Calu3 (cell line): ENCODE data around the gene ADCK2. TPM values are rescaled to one million over a fixed set of nuclear protein-coding genes. Genes with fewer than 3 reads are reported as not detected.
A peak's percentile ranks its signal among the peaks of the same experiment; 100 is the strongest.
"Not testable (repeated sequence)": the region's sequence is repeated elsewhere in the genome, so short reads cannot be mapped to it uniquely, and the experiment has no call there.

ENCODE experiments used
- BruUV-seq: library from RNA; stranded (reverse); fragments of 400-500 nt; replicated peaks from 2 replicates; lab custom pipeline; 2021; lab: Mats Ljungman, UMichigan
- CTCF ChIA-PET: fragments of 300-600 bp; sonication (Branson Sonifier 250); formaldehyde crosslinking; loops from one replicate; lab custom pipeline; 2022; ENCODE audit warnings: antibody characterized with exemption; lab: Charles Lee
- DNase-seq: peaks from one replicate; pipeline ENCODE4 v3.0.0; 2022
- H3K27ac Mint-ChIP-seq: one replicate; pipeline ENCODE4 v1.8.0; 2022; ENCODE audit warnings: mixed read lengths; ENCODE audit not compliant: unreplicated experiment
- H3K27me3 Mint-ChIP-seq: one replicate; pipeline ENCODE4 v1.8.0; 2022; ENCODE audit warnings: mixed read lengths; ENCODE audit not compliant: unreplicated experiment
- H3K36me3 Mint-ChIP-seq: one replicate; pipeline ENCODE4 v1.8.0; 2022; ENCODE audit warnings: mild to moderate bottlenecking, moderate library complexity, mixed read lengths; ENCODE audit not compliant: insufficient read depth, unreplicated experiment
- H3K4me1 Mint-ChIP-seq: one replicate; pipeline ENCODE4 v1.8.0; 2022; ENCODE audit warnings: mild to moderate bottlenecking, low read depth, mixed read lengths; ENCODE audit not compliant: unreplicated experiment
- H3K4me3 Mint-ChIP-seq: one replicate; pipeline ENCODE4 v1.8.0; 2022; ENCODE audit warnings: mild to moderate bottlenecking, low read depth, moderate library complexity, mixed read lengths; ENCODE audit not compliant: unreplicated experiment
- H3K9me3 Mint-ChIP-seq: one replicate; pipeline ENCODE4 v1.8.0; 2022; ENCODE audit warnings: low read depth, mixed read lengths; ENCODE audit not compliant: unreplicated experiment
- CTCF ChIP-seq: fragments of 200-600 bp; IDR thresholded peaks from one replicate; pipeline ENCODE4 v1.8.0; 2022; ENCODE audit warnings: antibody characterized with exemption; ENCODE audit not compliant: unreplicated experiment
- intact Hi-C: fragments of 100-400 bp; cut with micrococcal nuclease; formaldehyde crosslinking; loops from one replicate; pipeline ENCODE4 v1.10.0; 2022; ENCODE audit not compliant: unreplicated experiment
- total RNA-seq: library from RNA; stranded (reverse); gene quantifications from 2 replicates; pipeline ENCODE4 v1.2.3, GENCODE V29; 2022

Gene ADCK2
- total RNA-seq, 1 experiment from 2014 or later = 12.6 TPM

DNA sequence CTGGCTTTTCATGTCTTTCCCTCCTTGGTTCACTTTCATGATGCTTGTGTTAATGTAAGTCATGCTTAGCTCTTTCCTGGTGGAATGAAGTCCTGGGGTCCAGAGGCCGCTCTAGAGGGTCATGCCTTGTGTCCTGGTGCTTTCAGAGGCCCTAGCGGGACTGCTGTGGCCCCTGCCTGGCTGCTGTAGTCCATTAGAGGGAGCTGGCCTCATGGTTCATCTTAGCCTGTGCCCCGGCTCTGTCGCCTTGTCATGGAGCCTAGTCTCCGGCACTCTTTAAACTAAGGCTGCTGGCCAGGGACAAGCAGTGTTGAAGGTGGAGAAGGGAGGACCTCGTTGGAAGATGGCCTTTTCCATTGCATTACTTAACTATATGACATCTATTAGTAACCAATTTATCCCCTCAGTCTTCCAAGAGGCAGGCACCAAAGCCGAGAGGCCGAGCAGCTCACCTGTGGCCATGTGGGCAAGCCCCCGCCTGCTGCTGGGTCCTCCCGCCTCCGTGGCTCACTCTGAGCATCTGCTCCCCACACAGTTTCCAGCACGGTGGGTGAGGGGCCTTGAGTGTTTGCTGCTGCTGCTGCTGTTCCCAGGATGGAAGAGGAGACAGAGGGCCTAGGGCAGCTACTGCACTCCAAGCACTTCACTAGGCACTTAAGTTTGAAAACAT is 18.8 kb downstream of the ADCK2 start:
- CTCF ChIA-PET = no interaction called here
- H3K27me3 Mint-ChIP-seq = no peaks in the 10 kb centered on the region

DNA sequence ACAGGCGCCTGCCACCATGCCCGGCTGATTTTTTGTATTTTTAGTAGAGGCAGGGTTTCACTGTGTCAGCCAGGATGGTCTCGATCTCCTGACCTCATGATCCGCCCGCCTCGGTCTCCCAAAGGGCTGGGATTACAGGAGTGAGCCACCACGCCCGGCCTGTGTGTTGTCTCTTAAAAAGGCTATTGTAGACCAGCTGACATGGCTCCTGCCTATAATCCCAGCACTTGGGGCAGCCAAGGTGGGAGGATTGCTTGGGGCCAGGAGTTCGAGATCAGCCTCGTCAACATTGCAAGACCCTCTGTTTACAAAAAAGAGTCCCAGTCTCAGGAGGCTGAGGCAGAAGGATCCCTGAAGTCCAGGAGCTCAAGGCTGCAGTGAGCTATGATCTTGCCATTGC is 21.1 kb downstream of the ADCK2 start:
- H3K27me3 Mint-ChIP-seq, H3K27ac Mint-ChIP-seq, H3K4me3 Mint-ChIP-seq, CTCF ChIA-PET, BruUV-seq, H3K9me3 Mint-ChIP-seq, DNase-seq: not testable (repeated sequence)
- Mint-ChIP-seq H3K4me1 (peaks cover 14% of the 10 kb centered on the region), H3K36me3 (peaks cover 32% of the 10 kb centered on the region)
- intact Hi-C loops = loop anchor here (10.0 kb wide), 1 partner anchor 231 kb away; the partner anchor contains the start of gene BRAF

More for the DNA sequence above, 18.8 kb downstream of the ADCK2 start:
- H3K4me1 Mint-ChIP-seq = no peaks in the 10 kb centered on the region
- no TSS peak for BruUV-seq
- peaks cover 10% of the 10 kb centered on the region for H3K36me3 Mint-ChIP-seq
- no peaks in the 10 kb centered on the region for H3K9me3 Mint-ChIP-seq
- DNase-seq = no peak
- H3K27ac Mint-ChIP-seq = no peak overlapping the region
- no peak overlapping the region for H3K4me3 Mint-ChIP-seq
- intact Hi-C loops = loop anchor here (10.0 kb wide), 1 partner anchor 233 kb away; the partner anchor contains the start of gene BRAF
- no peak for TF ChIP-seq CTCF

- peaks cover 32% of the 10 kb centered on the region for H3K36me3 Mint-ChIP-seq
- H3K27me3 Mint-ChIP-seq = no peaks in the 10 kb centered on the region
- H3K9me3 Mint-ChIP-seq = no peaks in the 10 kb centered on the region
- no peak for DNase-seq
- no peak overlapping the region for H3K4me3 Mint-ChIP-seq
- H3K4me1 Mint-ChIP-seq = peaks cover 20% of the 10 kb centered on the region
- no TSS peak for BruUV-seq
- intact Hi-C loops = loop anchor here (10.0 kb wide), 1 partner anchor 230 kb away; the partner anchor contains the start of gene BRAF
- CTCF ChIA-PET = no interaction called here
- TF ChIP-seq CTCF = no peak
- no peak overlapping the region for H3K27ac Mint-ChIP-seq
These were observed 21.8 kb downstream of the ADCK2 start for GRCh38 chr7:140694592-140694991.

GRCh38 chr7:140695381-140695780 is 22.6 kb downstream of the ADCK2 start:
- Mint-ChIP-seq H3K27me3 (no peaks in the 10 kb centered on the region), H3K4me1 (peaks cover 24% of the 10 kb centered on the region), H3K4me3 (peak overlapping the region; percentile 98), H3K9me3 (no peaks in the 10 kb centered on the region), H3K27ac (no peak overlapping the region), H3K36me3 (peaks cover 32% of the 10 kb centered on the region)
- DNase-seq = no peak
- intact Hi-C loops = loop anchor here (10.0 kb wide), 1 partner anchor 229 kb away; the partner anchor contains the start of gene BRAF
- CTCF ChIA-PET = no interaction called here
- TF ChIP-seq CTCF = no peak
- BruUV-seq = no TSS peak
